B cell (primary cell): Measurements from ENCODE around the gene SIGLEC5. TPM values are rescaled to one million over a fixed set of nuclear protein-coding genes. Genes with fewer than 3 reads are reported as not detected.

ENCODE experiments used
- ATAC-seq: fragments of 200-7000 bp; cut with Tn5 transposase; one replicate; pipeline ENCODE4 v1.10.0; 2021; ENCODE audit warnings: low read depth, mild to moderate bottlenecking, moderate number of reproducible peaks, moderate library complexity
- CTCF ChIA-PET: fragments of 350-600 bp; sonication (Branson Sonifier 250); formaldehyde crosslinking; loops from one replicate; lab custom pipeline; 2021; ENCODE audit warnings: antibody characterized with exemption, inconsistent platforms; lab: Charles Lee
- POLR2A ChIA-PET: fragments of 350-600 bp; sonication (Branson Sonifier 250); formaldehyde crosslinking; loops from one replicate; lab custom pipeline; 2021; ENCODE audit warnings: antibody characterized with exemption; lab: Charles Lee
- DNase-seq: peaks from one replicate; pipeline ENCODE4 v3.0.0; 2013
- H2AFZ ChIP-seq: 2 replicates; pipeline ENCODE4 v1.6.1; 2012; ENCODE audit warnings: mild to moderate bottlenecking, low read depth, low read length; ENCODE audit not compliant: insufficient read depth, poor library complexity, severe bottlenecking
- H3K27ac ChIP-seq, 2 donors: 1 replicate in 1 of 2; 2 replicates in 1 of 2; pipeline ENCODE4 v1.5.1; 2012 to 2013; ENCODE audit warnings: low read length in 2 of 2, mild to moderate bottlenecking in 2 of 2, moderate library complexity in 1 of 2
- H3K27me3 ChIP-seq, 4 experiments: fragments of 200-600 bp in 1 of 4; sonication (generic) in 1 of 4; replicated peaks in 1 of 4; 1 replicate in 2 of 4; 2 replicates in 2 of 4; pipeline versions ENCODE4 v1.6.1 to v1.7.0; 2013 to 2016; ENCODE audit warnings: low read length in 3 of 4, mild to moderate bottlenecking in 2 of 4, mixed read lengths in 1 of 4, moderate library complexity in 1 of 4; ENCODE audit not compliant: insufficient read depth in 4 of 4, control insufficient read depth in 3 of 4; ENCODE audit errors: control extremely low read depth in 1 of 4
- H3K36me3 ChIP-seq, 2 experiments: replicated peaks in 1 of 2; 1 replicate in 1 of 2; 2 replicates in 1 of 2; pipeline versions ENCODE4 v1.6.1 to v1.7.1; 2013; ENCODE audit warnings: low read length in 1 of 2; ENCODE audit not compliant: insufficient read depth in 2 of 2, control insufficient read depth in 1 of 2; ENCODE audit errors: control extremely low read depth in 1 of 2, extremely low read depth in 1 of 2
- H3K4me1 ChIP-seq, 2 donors: fragments of 200-600 bp in 1 of 2; sonication (generic) in 1 of 2; 1 replicate in 1 of 2; 2 replicates in 1 of 2; pipeline versions ENCODE4 v1.5.1 to v1.6.1; 2013 to 2017; ENCODE audit warnings: low read length in 2 of 2; ENCODE audit not compliant: control insufficient read depth in 2 of 2, insufficient read depth in 2 of 2
- H3K4me2 ChIP-seq: replicated peaks from 2 replicates; pipeline ENCODE3; 2012; ENCODE audit warnings: mild to moderate bottlenecking, low read depth, low read length; ENCODE audit not compliant: poor library complexity, severe bottlenecking
- H3K4me3 ChIP-seq, 5 experiments: fragments of 200-600 bp in 1 of 5; sonication (generic) in 1 of 5; 1 replicate in 3 of 5; 2 replicates in 2 of 5; pipeline versions ENCODE4 v1.5.1 to v1.7.0; 2011 to 2016; ENCODE audit warnings: low read length in 4 of 5, mild to moderate bottlenecking in 4 of 5, low read depth in 2 of 5, control low read depth in 1 of 5, moderate library complexity in 1 of 5; ENCODE audit not compliant: insufficient read depth in 1 of 5; ENCODE audit errors: control extremely low read depth in 1 of 5, extremely low read depth in 1 of 5
- H3K79me2 ChIP-seq: fragments of 200-600 bp; sonication (generic); one replicate; pipeline ENCODE4 v1.6.0; 2016; ENCODE audit warnings: low read length; ENCODE audit not compliant: control insufficient read depth, insufficient read depth
- H3K9ac ChIP-seq: fragments of 200-600 bp; sonication (generic); 2 replicates; pipeline ENCODE4 v1.6.1; 2017; ENCODE audit warnings: mild to moderate bottlenecking, low read length, moderate library complexity
- H3K9me3 ChIP-seq, 3 donors: one replicate each; pipeline versions ENCODE4 v1.6.1 to v1.7.1; 2013; ENCODE audit warnings: low read length in 2 of 3; ENCODE audit not compliant: control insufficient read depth in 2 of 3, insufficient read depth in 1 of 3; ENCODE audit errors: control extremely low read depth in 1 of 3
- H4K20me1 ChIP-seq: 2 replicates; pipeline ENCODE4 v1.6.0; 2012; ENCODE audit warnings: mild to moderate bottlenecking, low read length; ENCODE audit not compliant: insufficient read depth, control insufficient read depth, poor library complexity, severe bottlenecking
- H3K27ac Mint-ChIP-seq: one replicate; pipeline ENCODE4 v1.8.0; 2021; ENCODE audit warnings: mixed read lengths
- H3K27me3 Mint-ChIP-seq: one replicate; pipeline ENCODE4 v1.8.0; 2021; ENCODE audit warnings: mixed read lengths
- H3K4me1 Mint-ChIP-seq: one replicate; pipeline ENCODE4 v1.8.0; 2021; ENCODE audit warnings: mixed read lengths
- H3K4me3 Mint-ChIP-seq: one replicate; pipeline ENCODE4 v1.8.0; 2021; ENCODE audit warnings: mixed read lengths
- H3K9me3 Mint-ChIP-seq: one replicate; pipeline ENCODE4 v1.8.0; 2022; ENCODE audit warnings: mixed read lengths; ENCODE audit not compliant: insufficient read depth
- CTCF ChIP-seq: fragments of 200-600 bp; IDR thresholded peaks from one replicate; pipeline ENCODE4 v1.8.0; 2022; ENCODE audit warnings: antibody characterized with exemption, mild to moderate bottlenecking
- EZH2 ChIP-seq: IDR thresholded peaks from 2 replicates; pipeline ENCODE4 v1.6.1; 2012; ENCODE audit warnings: borderline replicate concordance, low read depth, mild to moderate bottlenecking, moderate library complexity, low read length; ENCODE audit not compliant: insufficient read depth, poor library complexity, severe bottlenecking
- WGBS: methylation state at CpG from one replicate; pipeline ENCODE4 v1.1.5; 2013; ENCODE audit warnings: missing lambda C conversion rate; ENCODE audit not compliant: insufficient coverage; 5-methylcytosine and 5-hydroxymethylcytosine counted together
- intact Hi-C: fragments of 100-400 bp; cut with micrococcal nuclease; formaldehyde crosslinking; loops from one replicate; pipeline ENCODE4 v1.10.0; 2022
- polyA plus RNA-seq: library from polyadenylated mRNA; depleted of rRNA; stranded (reverse); fragments of >200 nt; gene quantifications from 2 replicates; pipeline ENCODE4 v1.2.3, GENCODE V29; 2012
- small RNA-seq: library from RNA; depleted of rRNA; stranded (forward); fragments of <200 nt; gene quantifications from one replicate; pipeline ENCODE3, GENCODE V24; 2012; ENCODE audit warnings: low replicate concordance, low read depth; ENCODE audit not compliant: insufficient read length
- total RNA-seq, 2 donors: library from RNA; stranded (reverse); fragments of 120-200 nt in 1 of 2; gene quantifications; 1 replicate in 1 of 2; 2 replicates in 1 of 2; pipeline versions ENCODE4 v1.2.3 to v1.2.4, GENCODE V29; 2013 to 2022

The SIGLEC5 gene
- total and polyA plus RNA-seq, 2 donors (not counting 1 experiment from before 2014, with no cell fraction given): 0.84 TPM; not detected in 1

- H3K27me3 Mint-ChIP-seq: no peaks in the 10 kb centered on the region
- Histone ChIP-seq H3K4me3 (peak overlapping the region in 1 of 5 experiments; percentile 20), H3K4me2 (peak overlapping the region; percentile 54), H2AFZ (no peak overlapping the region), H3K9me3 (no peaks in the 10 kb centered on the region), H3K9ac (no peak overlapping the region), H4K20me1 (no peaks in the 10 kb centered on the region), H3K36me3 (no peaks in the 10 kb centered on the region), H3K4me1 (peaks cover 20 to 22% of the 10 kb centered on the region in 2 donors), H3K79me2 (no peaks in the 10 kb centered on the region), H3K27me3 (no peaks in the 10 kb centered on the region), H3K27ac (no peak overlapping the region)
- H3K27ac Mint-ChIP-seq: peak overlapping the region; percentile 32
- WGBS: 27% methylated on average over 4 of the region's 6 CpGs
- POLR2A ChIA-PET: interaction anchor here (0.7 kb wide), 1 partner anchor 33 kb away, joined by 3 read pairs; no protein-coding TSS in a partner anchor
- ATAC-seq (peak; percentile 54), DNase-seq (peak; percentile 57)
- intact Hi-C loops: no loop called here
- peaks cover 24% of the 10 kb centered on the region for H3K4me1 Mint-ChIP-seq
- H3K4me3 Mint-ChIP-seq: peak overlapping the region; percentile 29
- CTCF ChIA-PET: interaction anchor here (0.7 to 2.6 kb wide), 10 partner anchors 16 to 170 kb away, joined by 3 to 12 read pairs (median 3); no protein-coding TSS in a partner anchor
- TF ChIP-seq CTCF (no peak), EZH2 (no peak)
- no peaks in the 10 kb centered on the region for H3K9me3 Mint-ChIP-seq
These were observed 65.4 kb downstream of the SIGLEC5 start for GRCh38 chr19:51564791-51565190.

Small RNA genes lying within 50 kb of the gene (small RNA-seq; reads per million reads assigned to genes)
- not detected for gene AC018755.2

Other genes starting within 250 kb of the SIGLEC5 start
- gene LIM2, start 242.4 kb downstream of the SIGLEC5 start, total RNA-seq: not detected in 2 replicates
- not detected in 2 replicates for gene LIM2, start 242.4 kb downstream of the SIGLEC5 start, polyA plus RNA-seq
- not detected in 2 replicates for gene C19orf84, start 239.8 kb downstream of the SIGLEC5 start, total RNA-seq
- gene C19orf84, start 239.8 kb downstream of the SIGLEC5 start, polyA plus RNA-seq: not detected in 2 replicates
- 49.1 and 49.4 TPM in 2 replicates for gene SIGLEC10, start 212.8 kb downstream of the SIGLEC5 start, total RNA-seq
- gene SIGLEC10, start 212.8 kb downstream of the SIGLEC5 start, polyA plus RNA-seq: 75.4 and 87.6 TPM in 2 replicates
- not detected in 2 replicates for gene SIGLEC8, start 171.9 kb downstream of the SIGLEC5 start, total RNA-seq
- gene SIGLEC8, start 171.9 kb downstream of the SIGLEC5 start, polyA plus RNA-seq: not detected in 2 replicates
- gene CEACAM18, start 151.9 kb downstream of the SIGLEC5 start, total RNA-seq: not detected in 2 replicates
- gene CEACAM18, start 151.9 kb downstream of the SIGLEC5 start, polyA plus RNA-seq: not detected in 2 replicates
- gene SIGLEC12, start 128.6 kb downstream of the SIGLEC5 start, total RNA-seq: not detected in 2 replicates
- 0.12 and 0.24 TPM in 2 replicates for gene SIGLEC12, start 128.6 kb downstream of the SIGLEC5 start, polyA plus RNA-seq
- gene SIGLEC6, start 98.7 kb downstream of the SIGLEC5 start, total RNA-seq: 21.2 and 28.9 TPM in 2 replicates
- gene SIGLEC6, start 98.7 kb downstream of the SIGLEC5 start, polyA plus RNA-seq: 12.3 and 35.4 TPM in 2 replicates
- 31.3 and 33.0 TPM in 2 replicates for gene ZNF175, start 59.1 kb downstream of the SIGLEC5 start, total RNA-seq
- gene ZNF175, start 59.1 kb downstream of the SIGLEC5 start, polyA plus RNA-seq: 3.2 and 4.6 TPM in 2 replicates
- 9.2 and 11.2 TPM in 2 replicates for gene SIGLEC14, start 16.4 kb upstream of the SIGLEC5 start, total RNA-seq
- 0.29 and 30.0 TPM in 2 replicates for gene SIGLEC14, start 16.4 kb upstream of the SIGLEC5 start, polyA plus RNA-seq
- gene SPACA6, start 62.9 kb upstream of the SIGLEC5 start, total RNA-seq: 2.8 and 4.0 TPM in 2 replicates
- gene SPACA6, start 62.9 kb upstream of the SIGLEC5 start, polyA plus RNA-seq: 3.3 and 4.9 TPM in 2 replicates
- gene HAS1, start 93.6 kb upstream of the SIGLEC5 start, total RNA-seq: not detected in 2 replicates
- not detected in 2 replicates for gene HAS1, start 93.6 kb upstream of the SIGLEC5 start, polyA plus RNA-seq
- 0.17 TPM in 1 of 2 replicates, not detected in the other for gene FPR1, start 121.5 kb upstream of the SIGLEC5 start, total RNA-seq
- gene FPR1, start 121.5 kb upstream of the SIGLEC5 start, polyA plus RNA-seq: 0.78 and 1.1 TPM in 2 replicates
- not detected in 2 replicates for gene FPR2, start 130.8 kb upstream of the SIGLEC5 start, total RNA-seq
- 0.04 TPM in 1 of 2 replicates, not detected in the other for gene FPR2, start 130.8 kb upstream of the SIGLEC5 start, polyA plus RNA-seq
- 0.44 and 0.51 TPM in 2 replicates for gene FPR3, start 164.8 kb upstream of the SIGLEC5 start, total RNA-seq
- not detected in 2 replicates for gene FPR3, start 164.8 kb upstream of the SIGLEC5 start, polyA plus RNA-seq